Measurements from ENCODE around the gene SEPTIN7.

The SEPTIN7 gene

DNA sequence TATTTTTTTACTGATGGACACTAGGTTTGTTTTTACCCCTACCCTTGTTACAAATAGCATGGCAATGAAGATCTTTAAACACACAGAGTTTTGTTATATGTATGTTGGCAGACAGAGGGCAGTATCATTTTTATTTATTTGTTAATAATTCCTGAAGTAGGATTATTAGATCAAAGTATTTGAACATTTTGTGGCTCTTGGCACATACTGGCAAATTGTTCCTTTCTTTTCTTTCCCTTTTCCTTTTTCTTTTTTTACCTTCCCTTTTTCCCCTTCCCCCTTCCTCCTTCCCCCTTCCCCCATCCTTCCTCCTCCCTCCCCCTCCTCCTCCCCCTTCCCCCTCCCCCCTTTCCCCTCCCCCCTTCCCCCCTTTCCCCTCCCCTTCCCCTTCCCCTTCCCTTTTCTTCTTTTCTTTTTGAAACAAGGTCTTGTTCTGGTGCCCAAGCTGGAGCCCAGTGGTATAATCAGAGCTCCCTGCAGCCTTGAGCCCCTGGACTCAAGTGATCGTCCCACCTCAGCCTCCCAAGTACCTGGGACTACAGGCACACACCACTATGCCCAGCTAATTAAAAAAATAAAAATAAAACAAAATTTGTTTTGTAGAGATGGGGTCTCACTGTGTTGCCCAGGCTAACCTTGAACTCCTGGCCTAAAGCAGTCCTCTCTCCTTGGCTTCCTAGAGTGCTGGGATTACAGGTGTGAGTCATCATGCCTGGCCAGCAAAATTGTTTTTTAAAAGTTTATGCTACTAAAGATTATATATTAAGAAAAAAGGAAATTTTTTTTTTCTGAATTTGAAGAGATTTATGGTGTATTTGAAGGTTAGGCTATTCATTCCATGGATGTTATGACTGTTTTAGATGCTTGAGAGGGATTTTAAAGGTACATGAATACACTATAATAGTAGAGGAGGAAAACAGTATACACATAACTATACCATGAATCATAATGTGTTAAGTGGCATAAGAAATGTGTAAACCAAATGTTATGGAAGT lies 39.3 kb downstream of the SEPTIN7 start:
- peak; percentile 22 for DNase-seq (ENCODE audit: insufficient read length, low spot score)
- peak; percentile 100 for FAIRE-seq
- TF ChIP-seq POLR2A (IDR thresholded peaks at IDR 0.05; ENCODE audit: low read depth, low read length) = no peak

GRCh38 chr7:35846816-35847412 lies 46.1 kb downstream of the SEPTIN7 start:
- no peak for TF ChIP-seq POLR2A (IDR thresholded peaks at IDR 0.05; ENCODE audit: low read depth, low read length)
- FAIRE-seq = peak; percentile 43
- DNase-seq (ENCODE audit: insufficient read length, low spot score) = no peak

GRCh38 chr7:35848725-35849124 lies 47.9 kb downstream of the SEPTIN7 start:
- FAIRE-seq = peak; percentile 43
- TF ChIP-seq POLR2A (IDR thresholded peaks at IDR 0.05; ENCODE audit: low read depth, low read length) = no peak
- no peak for DNase-seq (ENCODE audit: insufficient read length, low spot score)

GRCh38 chr7:35849158-35849831 lies 48.4 kb downstream of the SEPTIN7 start:
- FAIRE-seq (peak; percentile 78), DNase-seq (ENCODE audit: insufficient read length, low spot score) (no peak)
- TF ChIP-seq POLR2A (IDR thresholded peaks at IDR 0.05; ENCODE audit: low read depth, low read length) = no peak

GRCh38 chr7:35849954-35850353 lies 49.1 kb downstream of the SEPTIN7 start:
- no peak for FAIRE-seq
- DNase-seq (ENCODE audit: insufficient read length, low spot score) = no peak
- TF ChIP-seq POLR2A (IDR thresholded peaks at IDR 0.05; ENCODE audit: low read depth, low read length) = no peak
